GM18511 (cell line): ENCODE data around the gene RFT1.

Experiments used
- ATAC-seq: cut with Tn5 transposase; IDR thresholded peaks from one replicate; pipeline ENCODE4 v1.9.1; 2021; ENCODE audit warnings: mild to moderate bottlenecking, moderate library complexity; ENCODE audit not compliant: unreplicated experiment

The RFT1 gene

DNA sequence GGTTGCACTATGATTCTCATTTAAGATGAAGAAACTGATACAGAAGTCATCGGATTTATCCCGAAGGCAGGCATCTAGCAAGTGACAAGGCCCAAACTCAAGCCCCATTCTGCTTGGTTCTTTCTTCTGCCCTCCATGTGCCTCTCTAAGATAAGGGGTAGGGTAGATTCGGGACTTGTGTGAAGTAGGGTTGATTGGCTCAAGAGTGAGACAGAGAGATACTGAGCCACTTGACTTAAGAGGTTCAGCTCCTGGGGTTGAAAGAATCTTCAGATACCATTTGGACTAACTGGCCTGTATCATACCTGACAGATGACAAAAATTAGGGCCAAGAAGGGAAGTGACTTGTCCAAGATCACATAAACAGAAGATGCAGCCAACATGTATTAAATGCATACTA is 891 bp downstream of the RFT1 start:
- ATAC-seq: no peak

DNA sequence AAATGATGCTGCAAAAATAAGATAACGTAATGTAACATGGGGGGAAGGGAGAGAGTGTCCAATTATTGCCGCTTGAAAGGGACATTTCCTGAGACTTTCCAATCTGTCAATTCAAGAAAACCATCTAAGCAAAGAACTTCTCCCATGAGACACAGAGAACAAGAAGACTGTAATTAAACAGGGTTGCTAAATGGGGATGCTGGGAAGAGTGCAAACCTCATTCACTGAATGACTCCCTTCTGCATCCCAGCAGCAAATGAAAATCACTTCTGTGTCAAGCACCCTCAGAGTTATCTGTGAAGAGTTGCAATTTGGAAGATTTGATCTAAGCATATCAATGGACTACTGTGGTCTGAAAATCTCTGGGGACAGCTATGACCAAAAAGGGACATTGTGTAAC is 3.6 kb downstream of the RFT1 start:
- no peak for ATAC-seq

DNA sequence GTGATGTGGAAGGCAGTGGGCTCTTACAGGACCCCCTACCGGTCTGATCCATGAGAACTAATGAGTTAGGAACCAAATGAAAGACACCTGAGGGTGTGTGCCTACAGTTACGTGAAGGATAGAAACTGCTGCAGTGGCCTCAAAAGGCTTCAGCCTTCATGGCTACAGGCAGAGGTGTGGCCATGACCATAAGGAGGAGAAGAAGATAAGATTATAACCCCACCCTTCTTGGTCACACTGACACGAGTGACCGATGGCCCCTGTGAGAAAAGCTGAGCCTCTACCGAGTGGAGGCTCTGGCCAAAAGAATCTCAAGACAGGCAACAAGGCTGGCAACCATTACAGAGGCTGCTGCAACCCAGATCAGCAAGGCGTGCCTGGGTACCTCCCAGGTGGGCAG is 6.3 kb downstream of the RFT1 start:
- no peak for ATAC-seq

DNA sequence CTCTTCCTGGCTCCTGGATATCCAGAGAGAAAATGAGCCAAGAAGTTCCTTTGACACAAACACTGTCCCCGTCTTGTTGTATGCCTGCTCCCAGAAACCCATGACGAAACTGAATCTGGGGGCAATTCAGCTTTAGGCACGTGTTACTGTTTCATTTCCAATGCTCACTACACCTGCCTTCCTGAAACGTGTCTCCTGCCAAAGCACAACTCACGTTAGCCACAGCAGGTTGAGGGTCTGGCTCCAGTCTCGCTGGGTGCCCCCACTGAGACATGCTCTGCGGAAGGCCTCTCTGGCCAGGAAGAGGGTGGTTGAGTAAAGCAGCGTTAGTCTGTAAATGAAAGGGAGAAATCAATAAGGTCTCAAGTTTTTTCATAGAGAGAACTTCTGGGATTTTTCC is 6.7 kb downstream of the RFT1 start:
- ATAC-seq: no peak

DNA sequence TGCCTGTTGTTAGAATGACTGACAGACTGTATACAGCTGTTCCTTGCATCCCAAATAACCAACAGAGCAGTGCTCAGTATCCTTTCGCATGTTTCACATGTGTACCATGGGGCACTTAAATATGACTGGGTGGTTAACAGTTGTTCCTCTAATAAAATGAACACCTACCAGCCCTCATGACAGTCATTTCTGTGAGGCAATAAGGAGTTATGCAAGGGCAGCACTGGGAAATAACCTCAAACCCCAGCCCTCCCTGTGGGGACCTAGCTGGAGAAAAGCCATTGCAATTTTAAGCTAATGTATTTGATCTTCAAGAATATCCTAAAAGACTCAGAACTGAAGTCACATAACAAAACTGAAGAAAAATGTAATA is 7.3 kb downstream of the RFT1 start:
- no peak for ATAC-seq

DNA sequence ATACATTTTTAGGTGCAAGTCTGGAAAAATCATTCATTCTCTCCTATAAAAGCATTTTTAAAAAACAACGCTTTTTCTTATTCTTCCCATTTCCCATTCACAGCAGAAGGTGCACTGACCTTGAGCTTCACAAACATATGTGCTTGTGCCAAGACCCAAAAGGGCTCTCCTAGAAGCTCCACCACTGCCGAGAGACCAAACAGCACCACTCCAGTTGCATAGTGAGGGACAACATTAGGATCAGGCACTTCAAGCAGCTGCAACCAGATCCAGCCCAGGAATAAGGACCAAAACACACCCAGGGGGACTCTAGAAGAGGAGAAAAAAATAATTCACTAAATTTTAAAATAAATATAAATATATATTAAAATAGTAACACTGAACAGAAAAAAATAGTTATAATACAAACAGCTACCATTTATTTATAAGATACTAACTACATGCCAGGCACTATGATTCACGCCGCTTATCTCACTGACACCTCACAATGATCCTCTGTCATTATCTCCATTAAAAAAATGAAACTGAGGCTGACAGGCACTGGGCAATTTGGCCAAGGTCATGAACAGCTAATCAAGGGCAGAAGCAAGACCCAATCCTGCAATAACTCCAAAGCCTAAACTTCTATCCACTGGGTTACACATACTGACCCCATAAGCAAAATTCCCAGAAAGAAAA is 7.8 kb downstream of the RFT1 start:
- no peak for ATAC-seq

DNA sequence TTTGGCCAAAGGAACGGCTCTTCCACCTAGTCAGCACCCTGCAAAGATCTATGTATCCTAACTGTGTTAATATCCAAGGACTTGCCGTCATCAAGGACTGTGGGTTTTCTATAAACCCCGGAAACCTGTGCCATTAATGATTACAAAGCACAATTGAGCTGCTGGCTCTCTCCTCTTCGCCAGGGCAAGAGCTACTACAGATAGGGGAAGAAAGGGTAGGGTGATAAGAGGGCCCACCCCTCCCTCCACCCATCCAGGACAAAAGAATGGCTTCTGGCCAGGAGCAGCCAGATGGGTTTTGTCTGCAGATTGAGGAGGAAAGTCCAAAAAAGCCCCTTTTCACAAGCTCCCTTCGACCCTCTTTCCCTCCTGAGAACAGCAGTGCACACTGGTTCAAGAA is 9.9 kb downstream of the RFT1 start:
- no peak for ATAC-seq

DNA sequence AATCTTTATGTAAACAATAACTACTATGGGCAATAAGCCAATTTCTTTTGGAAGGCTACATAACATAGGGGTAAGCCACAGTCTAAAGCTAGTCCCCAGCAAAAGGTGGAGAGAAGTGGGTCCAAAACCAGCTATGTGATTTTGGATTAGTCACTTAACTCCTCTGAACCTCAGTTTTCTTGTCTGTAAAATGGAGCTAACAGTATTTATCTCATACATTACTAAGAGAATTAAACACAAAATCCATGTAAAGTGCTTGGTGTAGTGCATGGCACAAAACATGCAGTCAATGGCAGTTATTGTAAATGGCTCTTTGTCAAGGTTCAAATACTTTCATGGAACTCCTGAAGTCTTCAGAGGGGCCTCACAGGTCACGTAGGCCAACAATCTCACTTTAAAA is 13.3 kb downstream of the RFT1 start:
- no peak for ATAC-seq

DNA sequence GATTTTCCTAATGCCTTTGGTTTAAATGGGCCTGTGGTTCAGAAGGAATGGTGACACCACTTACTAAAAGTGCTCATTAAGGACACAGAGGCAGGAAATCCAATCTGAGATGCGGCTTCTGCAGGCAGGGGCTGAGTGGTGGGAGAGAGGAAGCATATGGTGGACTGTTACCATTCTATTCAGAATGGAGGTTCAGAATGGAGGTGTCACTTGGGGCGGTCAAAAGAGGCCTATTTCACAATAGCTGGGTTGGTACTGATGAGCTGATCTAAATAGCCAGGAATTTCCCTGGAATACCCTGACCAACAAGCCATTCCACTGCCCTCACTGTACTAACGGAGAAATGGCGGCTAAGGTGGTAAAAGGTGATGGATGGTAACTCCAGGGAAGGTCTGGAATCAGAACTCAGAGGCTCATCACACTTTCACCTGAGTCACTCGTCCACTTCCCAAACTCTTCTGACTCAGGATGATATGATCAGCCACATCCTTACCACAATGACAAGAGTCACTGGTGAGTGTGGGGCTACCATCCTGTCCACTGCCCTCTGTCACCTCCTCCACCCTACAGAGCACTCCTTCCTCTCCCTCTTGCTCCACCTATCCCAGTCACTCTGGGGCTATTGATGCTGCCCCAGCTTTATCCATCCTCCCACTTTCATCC is 15.7 kb downstream of the RFT1 start:
- no peak for ATAC-seq

DNA sequence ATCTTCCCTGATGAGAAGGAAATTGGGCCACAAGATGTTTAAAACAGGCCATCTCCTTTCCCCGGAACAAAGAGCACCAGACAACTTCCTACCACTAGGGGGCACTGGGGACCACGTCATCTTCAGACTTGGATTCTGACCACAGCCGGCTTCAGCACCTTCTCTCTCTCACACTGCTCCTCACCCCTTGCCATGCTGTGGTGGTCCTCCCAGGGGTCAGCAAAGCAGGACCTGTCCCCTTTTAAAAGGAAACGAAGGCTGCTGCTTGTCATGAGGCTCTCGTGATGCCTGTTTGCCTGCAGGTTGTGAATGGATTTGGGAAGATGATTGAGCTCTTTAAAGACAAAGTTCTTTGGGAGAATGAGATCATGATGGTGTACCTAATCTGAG is 16.2 kb downstream of the RFT1 start:
- ATAC-seq: peak; percentile 67

DNA sequence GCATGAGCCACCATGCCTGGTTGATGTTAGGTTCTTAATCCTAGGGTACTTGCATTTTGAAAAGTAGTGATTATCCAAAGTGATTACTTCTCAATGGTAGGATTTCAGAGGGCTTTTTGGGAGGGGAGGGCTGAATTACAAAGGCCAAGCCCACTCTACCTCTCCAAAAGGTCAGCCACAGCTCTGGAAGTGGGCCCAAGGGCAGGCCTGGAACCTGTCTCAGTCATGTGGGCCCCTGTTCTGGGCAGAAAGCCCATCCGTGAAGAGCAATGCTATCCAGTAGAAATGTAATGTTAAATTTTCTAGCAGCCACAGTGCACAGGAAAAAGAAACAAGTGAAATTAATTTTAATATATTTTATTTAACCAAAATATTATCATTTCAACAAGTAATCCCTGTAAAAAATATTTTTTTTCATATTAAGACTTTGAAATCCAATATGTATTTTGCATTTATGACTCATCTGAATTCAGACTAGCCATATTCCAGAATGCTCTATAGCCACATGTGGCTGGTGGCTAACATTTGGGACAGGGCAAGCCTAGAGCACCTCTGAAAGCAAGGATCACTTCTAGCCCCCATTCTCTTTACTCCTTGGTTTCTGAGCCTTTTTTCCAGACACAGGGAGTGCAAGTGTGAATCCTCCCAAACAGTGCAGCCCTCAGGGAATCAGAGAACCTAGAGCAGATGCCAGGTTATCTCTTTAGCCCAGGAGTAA is 16.8 kb downstream of the RFT1 start:
- no peak for ATAC-seq

DNA sequence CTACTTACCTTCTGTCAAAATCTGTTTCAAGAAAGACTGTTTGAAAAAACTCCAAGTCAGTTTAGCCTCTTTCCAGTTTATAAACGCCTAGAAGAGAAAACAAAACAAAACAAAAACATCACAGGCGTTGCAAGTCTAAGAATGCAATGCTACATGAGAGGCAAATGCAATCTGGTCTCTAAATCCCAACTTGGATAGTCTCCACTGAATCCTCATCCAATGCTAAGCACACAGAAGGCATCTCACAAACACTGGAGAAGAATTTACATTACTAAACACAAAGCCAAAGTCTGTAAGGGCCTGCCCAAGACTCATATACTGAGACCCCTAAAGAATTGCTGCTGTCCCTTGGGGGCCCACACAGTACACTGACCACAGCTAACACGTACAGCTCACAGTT is 18.4 kb downstream of the RFT1 start:
- no peak for ATAC-seq

DNA sequence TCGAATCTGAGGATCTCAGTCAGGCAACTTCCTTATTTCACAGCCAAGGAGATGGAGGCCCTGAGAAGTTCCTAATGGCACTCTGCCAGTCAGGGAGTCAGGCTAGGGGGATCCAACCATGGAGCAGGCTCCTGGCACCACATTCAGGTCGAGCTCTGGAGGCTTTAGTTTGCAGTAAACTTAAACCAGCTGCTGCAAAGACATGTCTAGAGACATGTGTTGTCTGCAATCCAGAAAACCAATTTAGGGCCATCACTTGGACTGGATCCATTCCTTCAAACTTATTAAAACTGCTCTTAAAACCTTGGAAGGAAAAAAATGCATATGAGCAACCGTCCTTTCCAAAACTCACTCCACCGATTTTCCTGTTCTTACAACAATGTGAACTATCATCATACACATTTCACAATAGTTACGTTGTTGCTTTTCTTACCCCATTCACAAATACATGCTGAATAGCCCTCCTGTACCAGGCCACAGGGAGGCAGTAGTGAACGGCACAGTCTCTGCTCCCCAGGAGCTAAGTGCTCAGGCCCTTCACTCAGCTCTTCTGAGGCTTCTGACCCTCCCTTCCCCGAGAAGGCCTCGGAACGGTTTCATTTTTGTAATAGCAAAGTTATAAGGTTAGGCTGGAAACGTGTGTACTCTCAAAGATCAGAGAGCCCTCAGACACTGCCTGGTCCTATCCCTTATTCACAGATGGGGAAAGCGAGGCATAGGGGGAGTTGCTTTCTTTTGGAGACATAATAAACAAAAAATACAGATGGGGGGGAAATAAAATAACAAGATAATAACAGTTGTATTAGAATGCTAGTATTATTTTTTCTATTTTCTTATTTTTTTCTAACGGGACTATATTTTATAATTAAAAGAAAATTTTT is 20.1 kb downstream of the RFT1 start:
- no peak for ATAC-seq

DNA sequence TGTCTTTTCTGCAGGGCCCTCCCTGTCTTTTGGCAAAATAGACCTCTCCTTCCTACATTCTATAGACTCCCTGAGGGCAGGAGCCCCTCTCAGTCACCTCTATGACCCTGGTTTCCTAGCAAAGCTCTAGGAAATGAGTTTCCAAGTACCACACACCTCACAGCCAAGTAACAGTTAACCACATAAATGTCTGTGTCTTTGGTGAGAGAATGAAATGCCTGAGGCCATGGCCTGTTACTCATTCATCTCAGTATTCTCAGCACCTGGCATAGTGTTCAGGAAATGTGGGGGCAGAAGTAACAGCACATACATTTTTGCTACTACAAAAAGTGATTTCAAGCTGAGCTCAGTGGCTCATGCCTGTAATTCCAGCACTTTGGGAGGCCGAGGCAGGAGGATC is 21.0 kb downstream of the RFT1 start:
- no peak for ATAC-seq

DNA sequence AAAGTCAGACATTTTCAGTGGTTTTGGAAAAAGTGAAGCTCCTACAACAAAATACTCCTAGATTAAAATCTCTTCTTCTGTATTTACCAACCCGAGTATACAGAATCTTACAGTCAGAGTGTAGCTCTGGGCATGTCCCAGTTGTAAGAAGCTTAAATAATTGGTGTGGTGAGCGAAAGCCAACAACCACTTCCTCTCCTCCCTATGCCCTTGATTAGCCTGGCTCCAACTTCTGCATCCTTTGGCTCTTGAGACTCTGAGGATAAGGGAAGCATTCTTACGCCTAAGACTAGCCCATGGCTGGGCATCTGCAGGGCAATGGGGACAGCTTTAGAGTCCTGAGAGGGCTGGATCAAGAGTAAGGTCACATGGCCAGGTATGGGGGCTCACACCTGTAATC is 25.5 kb downstream of the RFT1 start:
- no peak for ATAC-seq

DNA sequence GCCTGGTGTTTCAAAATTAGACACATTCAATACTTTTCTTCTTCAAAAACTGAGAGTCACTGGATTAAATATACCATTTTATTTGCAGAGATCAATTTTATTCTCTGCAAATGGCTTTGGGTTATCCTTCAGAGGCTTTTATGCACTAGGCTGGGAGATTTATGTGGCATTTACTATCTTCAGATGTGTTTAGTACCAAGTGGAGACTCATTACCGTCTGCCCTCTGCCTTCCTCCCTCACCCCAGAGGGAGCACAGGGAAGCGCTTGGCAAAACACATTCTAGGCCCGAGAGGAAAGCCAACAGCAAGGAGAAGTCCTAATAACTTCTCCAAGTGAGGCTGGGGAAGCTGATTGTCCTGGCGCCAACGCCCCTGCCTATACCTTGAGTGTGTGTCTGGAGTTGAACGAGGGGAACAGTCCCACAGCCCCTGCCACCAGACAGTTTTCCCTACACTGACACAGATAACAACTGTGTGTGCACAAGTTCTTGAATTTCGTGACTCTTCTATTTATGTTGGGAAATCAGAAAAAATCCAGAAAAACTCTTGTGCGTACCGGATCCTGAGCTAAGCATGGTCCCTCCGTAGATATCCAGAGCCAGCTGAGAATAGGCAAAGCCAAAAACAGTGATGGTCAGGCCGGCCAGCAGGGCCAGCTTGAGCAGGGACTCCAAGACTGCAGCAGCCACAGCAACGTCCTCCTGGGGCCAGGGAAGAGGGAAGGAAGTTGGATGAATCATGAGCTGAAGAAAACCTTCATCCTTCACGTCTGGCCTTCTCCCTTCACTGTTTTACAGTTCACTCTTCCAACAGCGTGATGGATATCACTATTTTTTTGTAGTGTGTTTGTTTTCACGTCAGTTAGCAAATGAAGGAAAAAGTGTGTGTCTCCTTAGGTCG is 26.6 kb downstream of the RFT1 start:
- no peak for ATAC-seq

DNA sequence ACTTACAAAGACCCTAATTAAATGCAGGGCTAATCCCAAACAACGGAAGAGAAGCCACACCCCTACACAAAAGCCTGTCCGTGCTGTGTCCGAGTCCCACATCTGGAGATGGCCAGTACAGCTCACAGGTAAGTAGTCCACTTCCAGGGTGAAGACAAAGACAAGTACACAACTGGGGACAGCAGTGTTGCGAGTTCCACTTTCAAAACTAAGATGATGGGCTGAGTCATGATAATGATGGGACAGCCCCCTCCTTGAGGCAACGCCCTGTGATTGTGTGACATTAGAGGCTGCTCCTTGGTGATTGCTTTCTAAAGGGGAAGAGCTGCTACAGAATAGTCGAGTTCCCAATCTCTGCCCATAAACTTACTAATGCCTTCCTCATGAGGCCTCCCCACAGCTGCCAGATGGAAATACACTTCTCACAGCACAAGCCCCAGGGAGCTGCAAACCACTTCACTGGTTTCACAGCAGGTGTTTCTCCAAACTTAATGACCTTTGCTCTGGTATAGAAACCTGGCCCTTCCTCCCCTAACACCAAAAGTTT is 27.6 kb downstream of the RFT1 start:
- peak; percentile 92 for ATAC-seq

DNA sequence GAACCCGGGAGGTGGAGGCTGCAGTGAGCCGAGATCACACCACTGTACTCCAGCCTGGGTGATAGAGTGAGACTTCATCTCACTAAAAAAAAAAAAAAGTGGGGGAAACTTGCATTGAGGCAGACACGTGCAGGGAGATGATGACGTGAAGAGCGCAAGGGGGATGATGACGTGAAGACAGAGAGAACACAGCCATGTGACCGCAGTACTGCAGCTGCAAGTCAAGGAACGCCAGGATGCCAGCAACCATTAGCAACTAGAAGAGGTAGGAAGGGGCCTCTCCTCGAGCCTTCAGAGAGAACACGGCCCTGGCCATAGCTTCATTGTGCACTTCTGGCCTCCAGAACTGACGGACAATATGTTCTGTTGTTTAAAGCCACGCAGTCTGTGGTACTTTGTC is 28.3 kb downstream of the RFT1 start:
- no peak for ATAC-seq

DNA sequence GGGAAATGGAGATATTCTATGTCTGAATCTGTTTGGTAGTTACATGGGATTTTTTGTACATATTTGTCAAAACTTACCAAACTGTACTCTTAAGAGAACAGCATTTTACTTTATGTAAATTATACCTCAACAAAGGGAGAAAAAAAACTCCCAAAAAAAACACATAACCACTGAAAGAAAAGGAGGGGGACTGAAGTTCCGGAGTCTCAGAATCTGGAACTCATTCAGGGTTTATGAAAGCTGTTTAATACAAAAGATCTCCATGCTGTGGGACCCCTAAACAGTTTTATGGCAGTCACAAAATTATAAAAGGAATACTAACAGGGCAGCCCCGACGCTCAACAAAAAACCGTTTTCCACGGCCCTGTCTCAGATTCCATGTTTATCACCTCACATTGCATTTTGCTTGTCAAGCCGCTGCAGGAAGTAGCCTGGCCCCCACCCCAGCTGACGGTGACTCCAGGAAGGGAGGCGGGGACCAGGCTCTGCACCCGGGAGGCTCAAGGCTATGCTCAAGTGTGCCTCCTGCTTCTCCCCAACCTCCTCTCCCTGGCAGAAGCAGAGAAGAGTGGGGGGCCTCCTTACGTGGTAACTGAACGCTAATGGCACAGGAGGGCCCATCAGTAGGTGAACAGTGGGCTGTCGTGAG is 29.3 kb downstream of the RFT1 start:
- no peak for ATAC-seq

DNA sequence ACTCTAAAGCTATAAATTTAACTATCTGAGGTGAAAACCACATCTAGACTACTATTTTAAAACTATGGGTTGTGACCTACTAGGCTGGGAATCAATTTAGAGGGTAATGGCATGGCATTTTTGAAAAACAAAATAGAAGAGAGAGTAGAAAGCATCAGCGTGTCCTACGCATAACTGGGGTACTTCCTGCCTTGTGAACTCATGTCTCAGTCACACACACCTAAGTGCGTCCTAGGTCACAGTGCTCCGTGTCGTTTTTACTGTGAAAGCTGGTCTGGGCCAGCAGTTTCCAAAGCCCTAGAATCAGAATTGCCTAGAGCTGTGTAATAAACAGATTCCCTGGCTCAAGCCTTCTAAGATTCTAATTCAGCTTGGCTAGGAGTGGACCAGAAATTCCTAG is 32.3 kb downstream of the RFT1 start:
- no peak for ATAC-seq
